HT-29 (cell line): ENCODE results near the gene FGFR2. TPM values are rescaled to one million over a fixed set of nuclear protein-coding genes. Genes with fewer than 3 reads are reported as not detected.

Source experiments
- DNase-seq: peaks from one replicate; pipeline ENCODE4 v3.0.0-alpha.2; 2015; ENCODE audit warnings: low spot score
- total RNA-seq: library from RNA; depleted of rRNA; stranded (reverse); fragments of >200 nt; shearing (Covaris generic); gene quantifications from 2 replicates; pipeline ENCODE4 v1.2.3, GENCODE V29; 2014

Gene FGFR2
- total RNA-seq, 1 experiment from 2014 or later: 31.9 TPM

GRCh38 chr10:121457729-121458128, 140.5 kb downstream of the FGFR2 start:
- DNase-seq: no peak

GRCh38 chr10:121455377-121455776, 142.9 kb downstream of the FGFR2 start:
- no peak for DNase-seq

DNA sequence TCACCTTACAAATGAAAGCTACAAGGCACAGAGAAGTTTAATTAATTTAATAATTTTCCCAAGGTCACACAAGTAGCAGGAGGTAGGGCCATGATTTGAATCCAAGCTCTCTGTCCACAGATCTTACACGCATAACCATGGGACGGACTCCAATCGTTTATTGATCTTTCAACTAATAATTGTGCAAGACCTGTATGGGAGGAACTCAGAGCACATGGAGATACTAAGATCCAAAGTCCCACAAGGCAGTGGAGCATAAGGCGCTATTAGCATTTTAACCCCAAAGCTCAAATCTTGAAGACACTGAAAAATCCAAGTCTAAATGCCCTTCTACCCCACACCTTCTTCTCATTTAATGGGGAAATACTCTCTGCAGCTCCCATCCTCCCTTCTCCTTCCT, 143.5 kb downstream of the FGFR2 start:
- DNase-seq: no peak

DNA sequence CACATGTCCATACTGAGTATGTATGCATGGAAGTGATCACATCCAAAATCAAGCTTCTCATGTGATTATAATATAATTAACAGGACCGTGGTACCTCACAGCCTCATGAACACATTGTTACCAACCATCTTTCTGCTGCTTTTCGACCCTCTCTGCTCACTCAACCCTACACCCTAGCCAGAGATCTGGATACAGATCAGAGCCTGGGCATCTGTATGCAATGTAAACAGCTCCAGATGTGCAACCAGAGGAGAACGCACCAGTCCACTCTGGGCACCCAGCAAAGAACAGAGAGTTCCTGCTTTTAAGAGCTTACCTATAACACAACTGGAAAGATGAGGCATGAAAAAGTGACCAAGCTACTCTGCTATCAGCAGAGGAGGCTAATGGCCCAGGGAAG, 145.1 kb downstream of the FGFR2 start:
- DNase-seq: no peak

DNA sequence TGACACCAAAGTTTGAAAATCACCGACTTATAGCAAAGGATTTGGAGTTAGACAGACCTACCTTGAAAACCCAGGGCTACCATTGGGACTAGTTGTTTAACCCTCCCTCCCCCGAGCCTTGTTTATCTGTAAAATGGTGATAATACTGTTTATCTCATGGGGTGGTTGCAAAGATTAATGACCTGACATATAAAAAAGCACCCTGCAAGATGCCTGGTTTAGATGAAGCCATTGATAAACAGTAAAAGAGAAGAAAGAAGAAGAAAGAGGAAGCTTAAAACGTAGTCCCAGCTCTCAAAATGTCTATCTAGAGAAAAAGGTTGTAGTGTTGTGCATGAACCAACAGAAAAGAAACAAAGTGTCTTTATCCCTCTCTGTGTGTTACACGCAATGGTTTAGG, 145.7 kb downstream of the FGFR2 start:
- no peak for DNase-seq

- no peak for DNase-seq
Observed at GRCh38 chr10:121450247-121450646, 148.0 kb downstream of the FGFR2 start.

DNA sequence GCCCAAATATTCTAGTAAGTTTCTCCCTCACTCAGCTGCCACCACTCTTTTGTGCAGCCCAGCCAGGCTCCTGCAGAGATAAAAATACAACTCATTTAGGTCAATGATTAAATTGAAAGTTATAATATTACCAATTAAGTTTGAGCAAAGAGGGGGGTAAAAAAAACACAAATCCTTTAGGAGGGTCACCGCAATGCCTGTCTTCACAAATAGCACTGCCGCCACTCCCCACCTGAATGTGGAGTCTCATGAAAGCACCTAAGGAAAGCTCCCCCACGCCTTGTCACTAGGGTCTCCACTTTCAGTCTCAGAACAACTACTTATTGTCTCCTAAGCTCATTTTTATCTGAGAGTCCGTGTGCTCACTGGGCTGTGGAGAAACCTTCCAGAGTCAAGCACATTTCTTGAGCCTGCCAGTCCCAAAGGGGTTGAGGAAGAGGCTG, 148.7 kb downstream of the FGFR2 start:
- no peak for DNase-seq

- DNase-seq: no peak
Observed at GRCh38 chr10:121448766-121449421, 149.3 kb downstream of the FGFR2 start.

DNA sequence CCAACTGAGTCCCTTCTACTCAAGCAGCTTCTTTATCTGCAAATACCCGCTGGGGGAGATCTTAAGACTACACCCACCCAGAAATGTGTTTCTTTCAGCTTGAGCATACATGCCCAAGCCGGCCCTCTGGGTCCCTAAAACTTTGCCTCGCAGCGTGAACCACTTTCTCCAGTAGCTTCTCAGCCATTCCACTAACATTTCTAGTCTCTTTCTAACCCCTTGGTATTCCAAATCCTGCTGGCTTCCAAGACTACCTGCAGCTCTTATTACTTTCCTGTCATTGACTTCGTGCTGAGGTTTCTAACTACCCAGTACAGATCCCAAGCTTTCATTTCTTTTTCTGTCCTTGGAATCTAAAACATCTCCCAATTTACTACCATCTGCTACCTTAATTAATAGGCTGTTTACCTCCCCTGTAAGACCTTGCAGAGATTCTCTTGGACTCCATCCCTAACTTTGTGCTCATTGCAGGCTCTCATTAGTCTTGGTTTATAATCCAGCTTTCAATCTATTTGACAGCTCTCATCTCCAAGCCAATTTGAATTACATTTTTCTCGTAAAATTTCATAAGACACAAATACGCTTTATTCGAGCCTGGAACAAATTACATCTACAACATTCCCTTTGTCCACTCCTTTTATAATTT, 153.6 kb downstream of the FGFR2 start:
- no peak for DNase-seq

DNA sequence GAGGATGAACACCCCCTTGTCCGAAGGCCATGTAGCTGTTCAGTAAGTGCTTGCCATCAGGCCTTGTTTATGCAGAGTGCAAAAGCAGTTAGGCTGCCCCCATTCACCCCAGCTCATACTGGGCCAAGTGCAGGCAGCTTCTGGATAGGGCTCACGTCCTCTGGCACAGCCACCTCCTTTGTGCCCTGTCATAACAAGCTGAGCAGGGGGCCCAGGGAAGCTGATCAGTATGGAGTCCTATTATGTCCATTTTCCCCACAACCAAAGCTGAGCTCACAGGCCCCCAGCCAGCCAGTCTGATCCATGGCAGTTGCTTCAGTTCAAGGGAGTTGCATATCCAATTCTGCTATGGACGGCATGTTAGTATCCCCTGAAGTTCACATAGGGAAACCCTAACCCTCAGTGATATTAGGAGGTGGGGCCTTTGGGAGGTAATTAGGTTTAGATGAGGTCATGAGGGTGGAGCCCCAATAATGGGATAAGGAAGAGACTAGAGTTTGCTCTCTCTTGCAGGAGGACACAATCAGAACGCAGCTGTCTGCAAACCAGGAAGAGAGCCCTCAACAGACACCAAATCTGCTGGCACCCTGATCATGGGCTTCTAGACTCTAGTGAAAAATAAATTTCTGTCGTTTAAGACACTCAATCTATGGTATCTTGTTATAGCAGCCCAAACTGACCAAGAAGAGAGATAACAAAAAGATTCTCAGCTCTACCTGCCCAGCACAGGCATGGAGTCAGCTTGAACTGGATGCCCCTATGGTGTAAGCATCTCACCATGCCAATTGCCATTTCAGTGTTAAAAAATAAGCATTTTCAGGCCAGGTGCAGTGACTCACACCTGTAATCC, 155.9 kb downstream of the FGFR2 start:
- no peak for DNase-seq

- no peak for DNase-seq
Observed at GRCh38 chr10:121440461-121440860, 157.8 kb downstream of the FGFR2 start.

- no peak for DNase-seq
Observed at GRCh38 chr10:121438333-121438732, 159.9 kb downstream of the FGFR2 start.

- no peak for DNase-seq
Observed at GRCh38 chr10:121437596-121437995, 160.6 kb downstream of the FGFR2 start.

- no peak for DNase-seq
Observed at GRCh38 chr10:121436630-121437341, 161.5 kb downstream of the FGFR2 start.

- no peak for DNase-seq
Observed at GRCh38 chr10:121436281-121436629, 162.0 kb downstream of the FGFR2 start.

DNA sequence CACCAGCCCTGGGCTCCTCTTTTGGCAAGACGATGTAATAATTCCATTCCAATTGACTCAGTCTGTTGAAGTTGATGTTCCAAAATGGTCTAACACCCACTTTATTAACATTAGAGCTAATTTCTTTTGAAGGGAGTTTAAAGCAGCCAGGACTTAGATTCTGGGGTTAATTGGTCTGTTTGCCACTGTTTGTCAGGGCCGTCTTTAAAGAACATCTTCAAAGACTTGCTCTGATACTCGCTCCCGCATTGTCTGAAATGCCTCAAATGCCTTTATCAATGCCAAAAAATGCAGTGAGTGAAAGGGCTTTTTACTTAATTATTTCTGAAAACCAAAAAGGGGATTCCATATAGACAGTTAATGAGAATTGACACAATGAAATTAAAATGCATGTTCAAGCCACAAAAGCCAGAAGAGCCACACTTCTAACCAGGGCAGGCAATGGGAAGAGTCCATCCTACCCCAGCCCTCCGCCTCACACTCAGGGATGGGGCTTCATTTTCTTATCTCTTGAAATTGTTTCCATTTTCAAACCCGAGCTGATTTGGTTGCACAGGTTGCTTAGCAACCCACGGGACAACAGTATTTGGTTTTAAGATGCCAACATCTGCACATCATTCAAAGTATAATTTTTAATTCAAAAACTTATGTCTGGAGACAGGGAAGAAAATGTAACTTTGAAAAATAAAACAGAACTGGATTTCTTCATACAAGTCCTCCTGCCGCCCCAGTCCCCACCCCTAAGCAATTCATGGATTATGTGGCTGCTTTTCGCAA, 163.0 kb downstream of the FGFR2 start:
- no peak for DNase-seq

DNA sequence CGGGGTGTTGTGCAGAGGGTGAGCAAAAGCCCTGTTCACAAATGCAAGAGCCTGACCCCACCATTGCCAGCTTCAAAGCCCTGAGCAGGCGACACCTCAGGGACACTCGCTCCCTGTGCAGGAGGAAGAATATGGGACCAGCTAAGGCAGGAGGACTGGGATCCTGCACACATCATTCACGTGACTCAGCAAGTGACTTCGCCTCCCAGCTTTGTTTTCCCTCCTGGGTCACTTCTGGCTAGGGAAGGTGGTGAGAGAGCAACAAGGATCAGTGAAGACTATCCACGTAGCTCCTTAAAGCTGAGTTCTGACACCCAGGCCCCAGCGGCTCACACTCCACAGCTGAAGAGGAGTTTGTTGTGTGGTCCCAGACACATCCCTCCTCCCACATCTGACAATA, 164.3 kb downstream of the FGFR2 start:
- no peak for DNase-seq

DNA sequence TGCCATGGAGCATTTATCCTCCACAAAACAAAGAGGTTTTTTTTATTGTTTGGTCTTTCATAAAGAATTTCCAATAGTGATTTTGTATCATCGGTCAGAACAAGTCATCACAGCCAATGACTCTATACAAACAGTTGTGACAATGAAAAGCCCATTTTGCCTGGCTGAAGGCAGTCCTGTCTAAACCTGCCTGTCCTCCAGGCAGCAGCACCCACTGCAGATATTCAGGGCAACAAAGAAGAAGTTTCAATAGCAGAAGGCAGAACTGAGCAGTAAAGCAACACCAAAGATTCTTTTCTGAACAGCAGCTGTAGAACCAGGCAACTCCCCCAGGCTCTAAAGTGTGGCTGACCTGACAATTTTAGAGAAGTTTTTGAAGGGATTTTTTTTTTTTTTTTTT, 169.4 kb downstream of the FGFR2 start:
- no peak for DNase-seq
